Measurements from ENCODE around the gene LIPT2. TPM values are rescaled to one million over a fixed set of nuclear protein-coding genes. Genes with fewer than 3 reads are reported as not detected.

Gene LIPT2
- total RNA-seq, 1 experiment from 2014 or later: 14.4 TPM

- H3K4me1 ChIP-seq: no peaks in the 10 kb centered on the region
- Mint-ChIP-seq H3K4me1 (ENCODE audit: low read depth, unreplicated experiment) (no peaks in the 10 kb centered on the region), H3K4me3 (ENCODE audit: unreplicated experiment) (no peak overlapping the region), H3K27ac (ENCODE audit: unreplicated experiment) (no peak overlapping the region), H3K9me3 (ENCODE audit: unreplicated experiment) (no peaks in the 10 kb centered on the region), H3K36me3 (ENCODE audit: insufficient read depth, unreplicated experiment) (no peaks in the 10 kb centered on the region), H3K27me3 (ENCODE audit: insufficient read depth, unreplicated experiment) (no peaks in the 10 kb centered on the region)
- H3K9me3 ChIP-seq: no peaks in the 10 kb centered on the region
- TF ChIP-seq CTCF (IDR thresholded peaks at IDR 0.05; ENCODE audit: insufficient read depth in 1 of 2, low read depth in 1 of 2, low read length in 1 of 2, severe bottlenecking in 1 of 2, unreplicated experiment in 1 of 2): no peak
- no peaks in the 10 kb centered on the region for H3K27me3 ChIP-seq (replicated peaks; ENCODE audit: control insufficient read depth, insufficient read depth, low read length)
- no peaks in the 10 kb centered on the region for H3K36me3 ChIP-seq (ENCODE audit: control insufficient read depth, insufficient read depth, low read length)
- CTCF ChIA-PET: interaction anchor here (0.6 to 0.9 kb wide), 2 partner anchors 26 to 83 kb away, joined by 3 to 4 read pairs; no protein-coding TSS in a partner anchor
- no peak overlapping the region for H3K4me3 ChIP-seq (ENCODE audit: low read depth, low read length)
- POLR2A ChIA-PET: no interaction called here
- intact Hi-C loops (cut with micrococcal nuclease; ENCODE audit: unreplicated experiment): loop anchor here (2.0 kb wide), 1 partner anchor 15 kb away; no protein-coding TSS in a partner anchor
- no TSS peak for BruUV-seq (replicated peaks)
- DNase-seq: no peak
Observed at GRCh38 chr11:74479732-74480123, 13.8 kb downstream of the LIPT2 start.

GRCh38 chr11:74478877-74479731 lies 14.4 kb downstream of the LIPT2 start:
- no peaks in the 10 kb centered on the region for H3K9me3 ChIP-seq
- H3K4me3 Mint-ChIP-seq (ENCODE audit: unreplicated experiment): no peak overlapping the region
- no TSS peak for BruUV-seq (replicated peaks)
- DNase-seq: no peak
- no peaks in the 10 kb centered on the region for H3K36me3 ChIP-seq (ENCODE audit: control insufficient read depth, insufficient read depth, low read length)
- H3K36me3 Mint-ChIP-seq (ENCODE audit: insufficient read depth, unreplicated experiment): no peaks in the 10 kb centered on the region
- no peaks in the 10 kb centered on the region for H3K9me3 Mint-ChIP-seq (ENCODE audit: unreplicated experiment)
- H3K27ac Mint-ChIP-seq (ENCODE audit: unreplicated experiment): no peak overlapping the region
- H3K27me3 Mint-ChIP-seq (ENCODE audit: insufficient read depth, unreplicated experiment): no peaks in the 10 kb centered on the region
- H3K4me1 Mint-ChIP-seq (ENCODE audit: low read depth, unreplicated experiment): no peaks in the 10 kb centered on the region
- CTCF ChIA-PET: interaction anchor here (0.8 kb wide), 1 partner anchor 92 kb away, joined by 3 read pairs; no protein-coding TSS in a partner anchor
- no peaks in the 10 kb centered on the region for H3K27me3 ChIP-seq (replicated peaks; ENCODE audit: control insufficient read depth, insufficient read depth, low read length)
- TF ChIP-seq CTCF (IDR thresholded peaks at IDR 0.05; ENCODE audit: insufficient read depth in 1 of 2, low read depth in 1 of 2, low read length in 1 of 2, severe bottlenecking in 1 of 2, unreplicated experiment in 1 of 2): no peak
- no peaks in the 10 kb centered on the region for H3K4me1 ChIP-seq
- intact Hi-C loops (cut with micrococcal nuclease; ENCODE audit: unreplicated experiment): loop anchor here (2.0 kb wide), 1 partner anchor 14 kb away; no protein-coding TSS in a partner anchor
- POLR2A ChIA-PET: interaction anchor here (0.5 kb wide), 2 partner anchors 15 to 53 kb away, joined by 3 read pairs; partner anchors contain the start of gene LIPT2
- no peak overlapping the region for H3K4me3 ChIP-seq (ENCODE audit: low read depth, low read length)

- Mint-ChIP-seq H3K4me1 (ENCODE audit: low read depth, unreplicated experiment) (no peaks in the 10 kb centered on the region), H3K36me3 (ENCODE audit: insufficient read depth, unreplicated experiment) (no peaks in the 10 kb centered on the region), H3K4me3 (ENCODE audit: unreplicated experiment) (no peak overlapping the region), H3K27me3 (ENCODE audit: insufficient read depth, unreplicated experiment) (no peaks in the 10 kb centered on the region), H3K9me3 (ENCODE audit: unreplicated experiment) (no peaks in the 10 kb centered on the region), H3K27ac (ENCODE audit: unreplicated experiment) (no peak overlapping the region)
- H3K36me3 ChIP-seq (ENCODE audit: control insufficient read depth, insufficient read depth, low read length): no peaks in the 10 kb centered on the region
- no peak for TF ChIP-seq CTCF (IDR thresholded peaks at IDR 0.05; ENCODE audit: insufficient read depth in 1 of 2, low read depth in 1 of 2, low read length in 1 of 2, severe bottlenecking in 1 of 2, unreplicated experiment in 1 of 2)
- no peak for DNase-seq
- H3K9me3 ChIP-seq: no peaks in the 10 kb centered on the region
- no peaks in the 10 kb centered on the region for H3K27me3 ChIP-seq (replicated peaks; ENCODE audit: control insufficient read depth, insufficient read depth, low read length)
- no peak overlapping the region for H3K4me3 ChIP-seq (ENCODE audit: low read depth, low read length)
- intact Hi-C loops (cut with micrococcal nuclease; ENCODE audit: unreplicated experiment): no loop called here
- ChIA-PET CTCF (no interaction called here), POLR2A (interaction anchor here (1.3 kb wide), 1 partner anchor 17 kb away, joined by 19 read pairs; the partner anchor contains the start of gene LIPT2)
- no TSS peak for BruUV-seq (replicated peaks)
- H3K4me1 ChIP-seq: no peaks in the 10 kb centered on the region
Observed at GRCh38 chr11:74476536-74476935, 17.0 kb downstream of the LIPT2 start.
